NCI-H2227 (cell line): ENCODE data around the gene SDC4.

Experiments used
- DNase-seq: peaks from one replicate; lab custom pipeline; 2025; ENCODE audit not compliant: unreplicated experiment; lab: John Stamatoyannopoulos, UW

Gene SDC4

DNA sequence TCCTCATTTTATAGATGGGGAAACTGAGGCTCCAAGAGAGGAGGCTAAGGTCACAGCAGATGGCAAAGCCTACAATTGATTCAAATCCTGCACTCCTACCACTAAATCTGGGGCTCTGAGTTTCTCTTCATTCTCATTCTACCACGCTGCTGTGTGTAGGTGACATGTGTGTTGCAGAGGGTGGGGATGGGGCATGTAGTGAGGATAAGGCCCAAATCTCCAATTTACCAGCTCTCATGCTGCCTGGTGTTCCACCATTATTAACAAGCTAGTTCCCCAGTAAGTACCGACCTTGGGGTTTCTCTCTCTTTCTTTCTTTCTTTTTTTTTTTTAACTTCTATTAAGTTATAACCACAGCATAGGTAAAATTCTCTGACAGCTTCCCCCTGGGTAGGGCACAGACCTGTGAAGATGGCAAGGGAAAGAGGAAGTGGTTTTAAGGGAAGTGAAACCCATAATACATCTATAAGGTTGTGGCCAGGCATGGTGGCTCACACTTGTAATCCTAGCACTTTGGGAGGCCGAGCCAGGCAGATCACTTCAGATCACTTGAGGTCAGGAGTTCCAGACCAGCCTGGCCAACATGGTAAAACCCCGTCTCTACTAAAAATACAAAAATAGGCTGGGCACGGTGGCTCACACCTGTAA is 27.2 kb downstream of the SDC4 start:
- no peak for DNase-seq

DNA sequence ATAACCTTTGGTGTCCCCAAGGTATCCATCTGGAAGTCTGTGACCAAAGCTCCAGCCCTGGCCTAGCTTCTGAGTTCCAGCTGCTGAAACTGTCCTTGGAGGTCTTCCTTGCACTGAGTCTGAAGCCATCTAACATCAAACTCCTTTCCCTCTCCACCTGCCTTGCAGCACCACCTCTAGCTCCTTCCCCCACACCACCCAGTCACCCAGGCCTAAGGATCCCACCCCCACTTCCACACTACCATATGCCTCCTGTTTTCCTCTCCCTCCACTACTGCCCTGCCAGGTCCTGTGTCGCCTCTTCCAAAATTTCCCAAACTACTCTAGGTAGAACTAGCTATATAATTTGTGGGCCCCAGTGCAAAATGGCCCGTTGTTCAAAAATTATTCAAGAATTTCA is 29.3 kb downstream of the SDC4 start:
- DNase-seq, result no peak

DNA sequence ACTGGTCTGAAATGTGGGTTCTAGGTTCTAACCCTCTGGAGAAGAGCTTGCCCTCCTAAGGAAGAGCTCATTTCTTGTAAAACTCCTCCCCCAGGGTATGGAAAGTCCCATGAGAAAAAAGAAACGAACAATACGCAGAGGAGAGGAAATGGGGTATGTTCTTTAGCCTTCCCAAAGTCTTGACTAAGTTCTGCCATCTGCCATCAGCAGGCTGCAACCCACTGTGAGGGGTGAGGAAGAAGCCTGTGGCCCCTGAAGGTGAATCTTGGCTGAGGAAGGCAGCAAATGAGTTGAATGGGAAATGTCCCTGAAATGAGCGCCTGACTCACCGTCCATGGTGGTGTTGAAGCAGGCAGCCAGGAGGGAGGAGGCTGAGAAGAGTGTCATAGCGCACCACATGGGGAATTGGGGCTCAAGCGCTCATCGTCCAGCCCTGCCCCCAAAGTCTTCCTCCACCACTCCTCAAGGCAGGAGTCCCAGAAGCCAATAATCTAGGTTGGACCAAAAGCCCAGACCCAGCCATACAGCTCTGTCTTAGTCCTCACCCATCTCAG is 29.8 kb downstream of the SDC4 start:
- no peak for DNase-seq

DNA sequence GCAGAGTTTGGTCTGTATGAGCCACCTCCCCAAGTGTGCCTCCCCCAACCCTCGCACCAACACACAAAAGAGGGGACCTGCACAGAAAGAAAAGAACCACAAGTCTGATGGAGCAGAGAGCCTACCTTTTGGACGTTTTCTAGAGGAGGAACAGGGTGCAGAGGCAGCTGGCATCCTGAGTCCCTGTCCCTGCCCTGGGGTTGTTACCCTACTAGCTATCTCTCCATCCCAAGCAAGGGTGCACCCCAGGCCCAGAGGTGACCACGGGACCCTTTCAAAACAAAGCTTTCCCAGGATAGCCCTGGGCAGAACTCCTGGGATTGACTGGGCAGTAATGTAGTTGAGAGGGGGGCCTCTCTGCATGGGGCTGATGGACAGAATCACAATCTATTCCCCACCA is 30.4 kb downstream of the SDC4 start:
- DNase-seq, result no peak

DNA sequence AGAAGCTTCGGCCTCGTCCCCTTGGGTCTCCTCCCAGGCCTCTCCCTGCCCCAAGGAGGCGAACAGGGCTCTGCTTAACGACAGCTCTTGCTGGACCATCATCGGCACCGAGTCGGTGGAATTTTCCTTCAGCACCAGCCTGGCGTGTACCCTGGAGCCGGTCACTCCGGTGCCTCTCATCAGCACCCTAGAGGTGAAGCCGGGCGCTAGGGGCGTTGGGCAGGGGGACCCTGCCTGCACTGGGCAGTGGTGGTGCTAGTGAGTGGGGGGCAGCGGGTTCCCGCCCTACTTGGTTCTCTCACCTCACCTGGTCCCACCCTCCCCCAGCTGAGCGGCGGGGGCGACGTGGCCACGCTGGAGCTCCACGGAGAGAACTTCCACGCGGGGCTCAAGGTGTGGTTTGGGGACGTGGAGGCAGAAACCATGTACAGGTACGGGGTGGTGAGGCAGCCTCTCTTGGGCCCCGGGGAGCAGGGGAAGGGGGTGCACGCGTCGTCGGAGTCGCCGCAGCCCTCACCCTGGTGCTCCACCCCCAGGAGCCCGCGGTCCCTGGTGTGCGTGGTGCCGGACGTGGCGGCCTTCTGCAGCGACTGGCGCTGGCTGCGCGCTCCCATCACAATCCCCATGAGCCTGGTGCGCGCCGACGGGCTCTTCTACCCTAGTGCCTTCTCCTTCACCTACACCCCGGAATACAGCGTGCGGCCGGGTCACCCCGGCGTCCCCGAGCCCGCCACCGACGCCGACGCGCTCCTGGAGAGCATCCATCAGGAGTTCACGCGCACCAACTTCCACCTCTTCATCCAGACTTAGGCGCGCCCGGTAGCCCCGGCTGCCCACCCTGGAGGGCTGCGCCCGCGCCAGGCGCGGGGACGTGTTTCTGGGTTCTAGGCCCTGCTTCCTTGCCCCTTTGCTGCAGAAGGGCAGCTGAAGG is 31.8 kb downstream of the SDC4 start:
- DNase-seq, result no peak

DNA sequence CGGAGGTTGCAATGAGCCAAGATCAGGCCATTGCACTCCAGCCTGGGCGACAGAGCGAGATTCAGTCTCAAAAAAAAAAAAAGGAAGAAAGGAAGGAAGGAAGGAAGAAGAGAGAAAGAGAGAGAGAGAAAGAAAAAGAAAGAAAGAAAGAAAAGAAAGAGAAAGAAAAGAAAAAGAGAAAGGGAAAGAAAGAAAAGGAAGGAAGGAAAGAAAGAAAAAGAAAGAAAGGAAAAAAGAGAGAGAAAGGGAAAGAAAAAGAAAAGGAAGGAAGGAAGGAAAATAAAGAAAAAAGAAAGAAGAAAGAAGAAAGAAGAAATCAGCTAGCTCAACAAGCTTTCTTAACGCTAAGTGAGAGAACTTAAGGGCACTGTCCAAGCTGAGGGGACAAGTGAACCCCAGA is 32.6 kb downstream of the SDC4 start:
- DNase-seq, result no peak

DNA sequence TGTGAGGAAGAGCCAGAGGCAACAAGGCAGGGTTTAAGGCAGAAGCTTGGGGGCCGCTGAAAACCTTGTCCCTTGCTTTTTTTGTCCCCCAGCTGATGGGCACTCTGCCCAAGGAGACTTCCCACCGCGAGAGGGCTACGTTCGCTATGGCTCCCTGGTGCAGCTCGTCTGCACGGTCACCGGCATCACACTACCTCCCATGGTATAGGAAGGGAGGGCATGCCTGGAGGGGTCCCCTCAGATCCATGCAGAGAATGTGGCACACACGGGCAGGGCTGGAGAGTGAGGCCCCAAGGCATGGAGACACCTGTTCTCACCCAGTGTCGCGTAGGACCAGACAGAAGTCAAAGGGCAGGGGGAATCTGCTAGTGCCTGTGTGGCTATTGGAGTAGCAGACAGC is 34.3 kb downstream of the SDC4 start:
- DNase-seq, result no peak

DNA sequence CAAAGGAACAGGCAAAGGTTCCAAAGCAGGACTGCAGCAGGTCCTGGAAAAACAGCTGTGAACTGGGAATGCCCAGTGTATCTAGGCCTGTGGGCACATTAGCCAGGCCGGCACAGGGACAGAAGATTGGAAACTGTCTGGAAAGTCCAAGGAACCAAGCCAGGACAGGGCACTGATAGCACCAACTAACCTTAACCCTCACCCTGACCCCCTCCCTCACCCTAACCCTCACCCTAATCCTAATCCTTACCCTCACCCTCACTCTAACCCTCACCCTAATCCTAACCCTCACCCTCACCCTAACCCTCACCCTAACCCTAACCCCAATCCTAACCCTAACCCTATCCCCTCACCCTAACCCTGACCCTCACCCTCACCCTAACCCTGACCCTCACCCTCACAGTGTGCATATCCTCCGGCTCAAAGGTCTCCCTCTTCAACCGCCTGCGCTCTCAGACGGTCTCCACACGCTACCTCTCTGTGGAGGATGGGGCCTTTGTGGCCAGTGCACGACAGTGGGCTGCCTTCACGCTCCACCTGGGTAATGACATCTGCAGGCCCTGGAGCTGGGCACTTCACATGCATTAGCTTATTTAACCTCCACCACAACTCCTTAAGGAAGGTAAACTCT is 35.0 kb downstream of the SDC4 start:
- DNase-seq, result no peak

DNA sequence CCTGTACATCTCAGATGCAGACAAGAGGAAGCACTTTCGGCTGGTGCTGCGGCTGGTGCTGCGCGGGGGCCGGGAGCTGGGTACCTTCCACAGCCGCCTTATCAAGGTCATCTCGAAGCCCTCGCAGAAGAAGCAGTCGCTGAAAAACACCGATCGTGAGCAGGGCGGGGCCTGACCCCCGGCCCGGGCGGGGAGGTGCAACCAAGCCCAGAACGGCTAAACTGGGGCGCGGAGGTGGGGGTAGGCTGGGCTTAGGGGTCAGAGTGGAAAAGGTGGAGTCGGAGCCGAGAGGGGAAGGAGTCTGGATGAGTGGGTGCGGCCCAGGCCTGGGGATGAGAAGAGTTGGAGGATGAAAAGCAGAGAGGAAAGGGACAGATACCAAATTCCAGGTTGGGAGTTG is 36.0 kb downstream of the SDC4 start:
- DNase-seq, result no peak

DNA sequence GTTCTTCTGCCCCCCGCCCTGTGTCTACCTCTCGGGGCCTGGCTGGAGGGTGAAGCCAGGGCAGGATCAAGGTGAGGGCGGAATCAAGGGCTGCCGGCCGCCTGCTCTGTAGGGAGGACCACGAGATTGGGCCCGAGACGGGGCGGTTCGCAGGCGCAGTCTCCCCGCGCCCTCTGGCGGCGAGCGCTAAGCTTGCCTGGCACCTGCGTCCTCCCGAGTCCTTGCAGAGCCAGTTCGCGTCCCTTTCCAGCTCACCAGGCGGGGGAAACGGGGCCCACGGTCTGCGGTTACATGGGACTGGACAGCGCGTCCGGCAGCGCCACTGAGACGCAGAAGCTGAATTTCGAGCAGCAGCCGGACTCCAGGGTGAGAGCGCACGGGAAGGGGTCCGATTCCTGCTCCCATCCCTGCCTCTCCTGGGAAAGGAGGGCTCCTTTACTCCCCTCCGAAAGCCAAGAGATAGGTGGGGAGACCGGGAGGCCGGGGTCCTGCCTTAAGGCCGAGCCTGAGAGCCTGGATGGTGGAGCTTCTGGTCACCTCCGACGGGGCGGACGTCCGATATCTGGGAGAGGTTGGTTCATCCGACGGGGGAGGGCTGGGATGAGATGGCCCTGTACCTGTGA is 36.5 kb downstream of the SDC4 start:
- peak; percentile 59 for DNase-seq

DNA sequence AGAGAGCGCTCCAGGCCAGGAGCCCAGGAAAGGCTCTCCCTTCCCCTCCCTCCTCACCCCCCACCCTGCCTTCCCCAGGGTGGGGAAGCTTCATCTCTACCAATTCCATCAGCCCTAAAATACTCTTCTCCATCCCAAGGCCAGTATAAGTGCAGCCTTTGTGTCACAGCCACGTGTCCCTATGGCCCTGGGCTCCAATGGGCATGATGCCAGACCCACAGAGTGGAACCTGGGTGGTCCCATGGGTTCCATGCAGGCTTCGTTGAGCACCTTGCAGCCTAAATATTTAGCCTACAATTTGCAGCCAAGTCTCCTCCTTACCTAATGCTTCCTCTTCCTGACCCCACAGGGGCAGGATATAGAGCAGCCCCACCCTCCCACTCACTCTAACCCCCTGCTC is 39.1 kb downstream of the SDC4 start:
- DNase-seq, result no peak

DNA sequence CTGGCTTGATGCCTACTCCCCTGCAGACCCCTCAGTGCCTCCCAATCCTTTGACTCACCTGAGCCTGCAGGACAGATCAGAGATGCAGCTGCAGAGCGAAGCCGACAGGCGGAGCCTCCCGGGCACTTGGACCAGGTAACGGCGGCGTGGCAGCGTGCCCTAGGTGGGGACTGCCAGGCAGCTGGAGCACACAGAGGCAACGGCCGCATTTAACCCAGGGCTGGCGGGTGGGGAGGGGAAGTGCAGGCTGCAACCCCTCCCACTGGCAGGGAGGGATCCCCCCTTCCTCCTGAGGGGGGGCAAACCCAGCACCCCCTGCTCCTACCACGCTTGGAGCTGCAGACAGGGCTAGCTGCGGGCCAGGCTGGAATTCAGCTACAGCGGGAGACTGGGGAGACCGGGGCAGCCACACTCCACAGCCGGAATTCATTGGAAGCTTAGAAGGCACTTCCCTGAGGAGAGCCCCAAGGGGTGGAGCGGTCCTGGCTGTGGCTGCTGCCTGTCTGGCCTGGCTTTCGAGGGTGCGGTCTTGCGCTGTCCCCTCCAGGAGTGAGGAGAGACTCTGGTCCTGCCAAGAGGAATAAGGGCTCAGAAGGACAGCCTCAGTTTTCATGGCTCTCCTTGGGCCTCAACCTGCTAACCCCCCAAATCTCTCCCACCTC is 40.0 kb downstream of the SDC4 start, which contains the start of gene MATN4:
TSS of gene MATN4 (minus strand) at position 183 of the 662 bp plus-strand sequence. CDS start 2,717 bp downstream, outside the sequence.
- DNase-seq, result no peak

DNA sequence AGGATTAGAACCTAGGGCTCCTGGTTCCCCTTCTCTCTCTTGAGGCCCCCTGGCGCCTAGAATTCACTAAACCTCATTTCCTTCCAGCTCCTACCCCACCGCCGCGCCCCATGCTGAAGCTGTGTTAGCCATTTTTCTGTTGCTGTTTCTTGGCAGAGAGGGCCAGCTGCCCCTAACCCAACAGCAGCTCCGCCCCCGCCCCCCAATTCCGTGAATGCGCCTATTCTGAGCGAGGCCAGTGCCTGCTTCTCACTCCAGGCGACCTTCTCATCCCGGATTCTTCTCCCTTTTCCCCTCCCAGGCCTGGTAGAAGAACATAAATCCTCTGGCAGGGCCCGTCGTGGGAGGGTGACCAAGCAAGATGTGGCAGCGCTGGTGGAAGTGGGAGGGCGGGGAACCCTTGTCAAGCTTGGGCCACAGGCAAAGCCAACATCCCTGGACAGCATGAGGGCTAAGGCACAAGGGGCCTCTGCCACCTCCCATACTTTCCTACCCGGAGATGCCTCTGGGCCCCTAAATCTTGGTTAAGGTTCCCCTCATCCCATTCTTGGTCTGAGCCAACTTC is 41.1 kb downstream of the SDC4 start:
- DNase-seq, result no peak

DNA sequence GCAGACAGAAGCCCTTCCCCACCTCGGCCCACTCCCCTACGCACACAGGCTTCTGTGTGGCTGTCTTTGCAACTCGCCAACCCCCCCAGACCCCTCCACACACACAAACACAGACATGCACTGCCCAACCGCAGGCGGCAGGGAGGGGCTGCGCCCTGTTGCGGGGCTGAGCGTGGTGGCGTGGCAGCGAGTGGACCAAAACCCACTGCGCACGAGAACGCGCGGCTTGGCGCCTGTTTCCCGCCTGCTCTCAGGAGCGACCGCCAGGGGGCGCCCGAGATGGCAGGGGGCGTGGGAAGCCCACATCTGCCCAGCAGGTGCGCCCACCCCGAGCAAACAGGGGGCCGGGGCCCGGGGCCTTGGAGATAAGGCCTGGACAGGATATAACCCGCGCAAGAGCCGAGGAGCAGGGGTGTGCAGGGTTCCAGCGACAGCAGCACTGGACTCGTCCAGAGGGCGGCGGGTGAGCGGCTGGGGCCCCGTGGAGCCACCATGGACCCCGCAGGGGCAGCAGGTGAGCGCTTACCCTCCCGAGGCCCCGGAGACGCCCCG is 41.7 kb downstream of the SDC4 start, which contains the start of gene RBPJL:
TSS of gene RBPJL (plus strand) at position 410 of the 552 bp plus-strand sequence. CDS start at position 493, 83 bp downstream.
- no peak for DNase-seq

DNA sequence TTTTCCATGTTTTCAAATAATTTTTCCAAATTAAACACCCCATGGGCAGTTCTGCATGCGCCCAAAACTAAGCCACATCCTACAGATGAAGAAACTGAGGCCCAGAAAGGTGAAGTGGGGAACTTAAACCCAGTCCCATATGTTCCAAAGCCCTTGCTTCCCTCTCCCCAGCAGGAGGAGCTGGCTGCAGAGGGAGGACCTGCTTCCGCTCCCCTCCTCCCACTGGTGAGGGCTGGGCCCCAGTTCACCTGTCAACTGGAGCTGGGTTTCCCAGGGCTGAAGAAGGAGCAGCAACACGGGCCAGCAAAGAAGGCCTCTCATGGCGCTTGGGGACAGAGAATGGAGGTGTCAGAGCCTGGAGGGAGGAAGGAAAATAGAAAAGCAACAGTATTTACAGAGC is 43.0 kb downstream of the SDC4 start:
- no peak for DNase-seq

DNA sequence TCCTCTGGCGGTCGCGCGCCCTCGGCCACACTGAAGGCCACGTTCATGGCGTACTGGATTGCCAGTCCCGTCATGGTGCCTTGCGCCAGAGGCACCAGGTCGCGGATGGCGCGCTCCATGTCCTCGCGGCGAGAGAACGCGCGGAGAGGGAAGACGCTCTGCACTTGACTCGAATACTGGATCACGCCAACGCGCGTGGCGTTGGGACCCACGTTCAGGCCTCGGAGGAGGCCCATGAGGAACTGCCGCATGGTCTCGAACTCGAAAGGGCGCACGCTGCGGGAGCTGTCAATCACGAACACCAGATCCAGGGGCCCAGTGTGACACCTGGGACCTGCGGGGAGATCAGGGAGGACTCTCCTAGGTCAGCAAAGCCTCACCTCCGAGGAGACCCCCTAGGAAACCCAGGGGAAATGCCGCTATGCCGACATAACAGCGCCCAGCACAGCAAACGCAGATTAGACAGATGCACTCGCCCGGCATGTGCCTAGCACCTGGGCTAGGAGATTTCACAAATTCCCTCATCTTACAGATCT is 43.7 kb downstream of the SDC4 start:
- DNase-seq, result no peak

DNA sequence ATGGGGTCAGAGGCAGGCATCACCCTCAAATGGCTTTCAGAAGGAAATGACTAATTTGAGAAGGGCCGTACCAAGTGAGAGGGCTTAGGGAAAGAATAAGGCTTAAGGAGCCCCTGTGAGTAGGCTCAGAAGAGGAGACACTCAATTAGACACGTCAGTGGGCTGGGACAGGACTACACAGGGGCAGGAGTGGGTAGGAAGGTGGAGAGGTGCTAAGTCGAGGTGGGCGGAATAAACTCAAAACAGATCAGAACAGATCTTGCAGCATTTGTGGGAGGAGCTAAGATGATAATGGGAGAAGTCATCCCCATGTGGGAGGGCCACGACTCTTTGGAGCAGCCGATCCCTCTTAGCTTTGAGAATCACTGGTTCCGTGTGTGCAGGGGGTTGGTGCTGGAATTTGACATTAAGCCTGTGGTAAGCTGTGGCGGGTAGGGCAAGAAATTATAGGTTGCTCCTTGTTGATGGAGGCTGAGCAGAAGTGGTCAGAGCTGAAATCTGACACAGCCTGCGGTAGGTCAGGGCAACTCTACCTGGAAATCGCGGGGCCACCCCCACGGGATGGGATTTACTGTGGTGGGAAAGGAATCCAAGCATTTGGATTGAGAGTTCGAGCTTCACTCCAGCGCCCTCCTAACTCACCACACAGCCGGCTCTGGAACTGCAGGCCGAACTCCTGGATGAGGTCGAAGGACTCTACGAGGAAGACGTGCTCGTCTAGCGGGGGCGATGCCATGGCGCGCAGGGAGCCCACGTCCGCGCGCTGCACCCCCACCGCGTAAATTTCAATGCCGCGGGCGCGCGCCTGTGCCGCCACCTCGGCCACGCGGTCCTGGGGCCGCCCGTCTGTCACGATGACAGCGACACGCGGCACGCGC is 44.4 kb downstream of the SDC4 start:
- no peak for DNase-seq

DNA sequence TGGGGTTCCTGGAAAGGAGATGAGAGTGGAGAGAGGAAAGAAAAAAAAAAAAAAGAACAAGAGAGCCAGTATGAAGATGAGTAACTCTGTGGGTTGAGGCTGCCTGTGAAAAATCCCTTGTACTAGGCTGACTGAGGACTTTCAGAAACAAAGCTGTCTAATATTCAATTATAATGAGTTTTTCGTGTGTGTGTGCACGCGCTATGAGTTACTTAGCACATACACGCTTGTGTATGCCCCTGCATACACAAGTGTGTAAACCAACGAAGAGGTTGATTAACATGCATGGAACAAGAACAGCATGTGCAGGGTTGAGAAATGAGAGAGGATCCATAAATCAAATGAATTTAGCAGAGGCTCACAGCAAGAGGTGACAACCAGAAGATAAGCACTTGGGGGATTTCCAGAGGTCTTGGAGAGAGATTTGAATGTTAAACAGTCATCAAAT is 46.4 kb downstream of the SDC4 start:
- DNase-seq, result no peak

DNA sequence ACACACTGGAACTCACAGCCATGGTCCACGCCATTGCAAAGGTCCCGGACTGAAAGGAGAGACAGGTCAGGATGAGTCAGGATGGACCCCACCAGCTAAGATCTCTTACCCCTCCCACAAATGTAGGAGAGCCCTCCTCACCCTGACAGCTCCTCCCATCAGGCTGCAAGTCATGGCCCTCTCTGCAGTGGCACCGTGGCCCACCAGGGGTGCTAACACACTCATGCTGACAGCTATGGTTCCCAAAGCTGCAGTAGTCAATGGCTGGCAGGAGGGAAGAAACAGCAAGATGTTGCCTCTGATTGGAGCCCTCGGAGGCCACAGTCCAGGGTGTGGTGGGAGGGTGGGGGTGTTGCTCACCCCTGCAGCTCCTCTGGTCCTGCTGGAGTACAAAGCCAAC is 47.3 kb downstream of the SDC4 start:
- DNase-seq, result peak; percentile 50
